GM23338 (cell line): ENCODE results near the gene PCSK5. TPM values are rescaled to one million over a fixed set of nuclear protein-coding genes. Genes with fewer than 3 reads are reported as not detected.

Source experiments
- ATAC-seq: fragments of 200-7000 bp; cut with Tn5 transposase; 3 replicates; pipeline ENCODE4 v1.9.1; 2020
- DNase-seq: peaks from one replicate; pipeline ENCODE4 v3.0.0-alpha.2; 2015; ENCODE audit warnings: low spot score
- H2AFZ ChIP-seq: fragments of 200-600 bp; sonication (generic); 2 replicates; pipeline ENCODE4 v1.8.0; 2016; ENCODE audit warnings: antibody characterized with exemption, mild to moderate bottlenecking, moderate library complexity
- H3F3A ChIP-seq: fragments of 200-600 bp; sonication (generic); replicated peaks from 2 replicates; pipeline ENCODE4 v1.8.0; 2017; ENCODE audit warnings: antibody characterized with exemption, mixed run types, low read depth
- H3K27ac ChIP-seq: fragments of 200-600 bp; sonication (generic); 2 replicates; pipeline ENCODE4 v1.6.1; 2016; ENCODE audit warnings: low read depth
- H3K27me3 ChIP-seq: fragments of 200-600 bp; sonication (generic); 2 replicates; pipeline ENCODE4 v1.8.0; 2016; ENCODE audit warnings: mild to moderate bottlenecking, mixed run types, moderate library complexity; ENCODE audit not compliant: insufficient read depth
- H3K36me3 ChIP-seq: fragments of 200-600 bp; sonication (generic); 2 replicates; pipeline ENCODE4 v1.8.0; 2016; ENCODE audit warnings: mild to moderate bottlenecking; ENCODE audit not compliant: insufficient read depth
- H3K4me1 ChIP-seq: fragments of 200-600 bp; sonication (generic); 2 replicates; pipeline ENCODE4 v1.8.0; 2016; ENCODE audit warnings: mild to moderate bottlenecking, moderate library complexity; ENCODE audit not compliant: insufficient read depth
- H3K4me2 ChIP-seq: fragments of 200-600 bp; sonication (generic); 2 replicates; pipeline ENCODE4 v1.7.1; 2017; ENCODE audit warnings: mixed run types
- H3K4me3 ChIP-seq: fragments of 200-600 bp; sonication (generic); 2 replicates; pipeline ENCODE4 v1.6.1; 2016; ENCODE audit warnings: mixed run types
- H3K79me2 ChIP-seq: fragments of 200-600 bp; sonication (generic); replicated peaks from 2 replicates; pipeline ENCODE4 v1.8.0; 2017; ENCODE audit warnings: mild to moderate bottlenecking; ENCODE audit not compliant: insufficient read depth
- H3K9me2 ChIP-seq: fragments of 200-600 bp; sonication (generic); 2 replicates; pipeline ENCODE4 v1.8.0; 2017; ENCODE audit not compliant: insufficient read depth
- H4K20me1 ChIP-seq: fragments of 200-600 bp; sonication (generic); replicated peaks from 2 replicates; pipeline ENCODE4 v1.8.0; 2017; ENCODE audit warnings: mild to moderate bottlenecking; ENCODE audit not compliant: insufficient read depth
- H3K27ac Mint-ChIP-seq: 2 replicates; pipeline ENCODE4 v1.8.0; 2020; ENCODE audit warnings: inconsistent platforms, mild to moderate bottlenecking, moderate library complexity, mixed read lengths
- H3K27me3 Mint-ChIP-seq: 3 replicates; pipeline ENCODE4 v1.8.0; 2022; ENCODE audit warnings: low read depth, mild to moderate bottlenecking, moderate library complexity, mixed read lengths, inconsistent platforms; ENCODE audit not compliant: insufficient read depth, poor library complexity
- H3K36me3 Mint-ChIP-seq: 3 replicates; pipeline ENCODE4 v1.8.0; 2021; ENCODE audit warnings: low read depth, mild to moderate bottlenecking, inconsistent platforms, moderate library complexity, mixed read lengths
- H3K4me1 Mint-ChIP-seq: 3 replicates; pipeline ENCODE4 v1.8.0; 2020; ENCODE audit warnings: mild to moderate bottlenecking, inconsistent platforms, mixed read lengths
- H3K4me3 Mint-ChIP-seq: 3 replicates; pipeline ENCODE4 v1.8.0; 2021; ENCODE audit warnings: moderate library complexity, mild to moderate bottlenecking, inconsistent platforms, mixed read lengths
- H3K9me3 Mint-ChIP-seq: 3 replicates; pipeline ENCODE4 v1.8.0; 2020; ENCODE audit warnings: moderate library complexity, mild to moderate bottlenecking, inconsistent platforms, mixed read lengths
- CREB1 ChIP-seq: fragments of 250-450 bp; sonication (Bioruptor Pico); IDR thresholded peaks from 2 replicates; pipeline ENCODE4 v1.5.0; 2020; ENCODE audit warnings: low read depth, mild to moderate bottlenecking, moderate library complexity
- ETS1 ChIP-seq: IDR thresholded peaks from 2 replicates; pipeline ENCODE4 v1.6.1; 2016; ENCODE audit warnings: antibody characterized with exemption
- EZH2 ChIP-seq: fragments of 200-600 bp; sonication (generic); IDR thresholded peaks from one replicate; pipeline ENCODE4 v1.8.0; 2017; ENCODE audit warnings: antibody characterized with exemption, mild to moderate bottlenecking, low read depth; ENCODE audit not compliant: unreplicated experiment
- EZH2phosphoT487 ChIP-seq: fragments of 200-600 bp; sonication (generic); IDR thresholded peaks from one replicate; pipeline ENCODE4 v1.8.1; 2018; ENCODE audit warnings: antibody characterized with exemption; ENCODE audit not compliant: unreplicated experiment
- NANOG ChIP-seq: IDR thresholded peaks from 2 replicates; pipeline ENCODE4 v1.6.1; 2016; ENCODE audit warnings: antibody characterized with exemption, borderline replicate concordance
- POLR2AphosphoS5 ChIP-seq: IDR thresholded peaks from 2 replicates; pipeline ENCODE4 v1.6.1; 2016; ENCODE audit warnings: antibody characterized with exemption, low read depth
- STAT1 ChIP-seq: IDR thresholded peaks from one replicate; pipeline ENCODE4 v1.6.1; 2016; ENCODE audit warnings: antibody characterized with exemption; ENCODE audit not compliant: unreplicated experiment
- ZNF114 ChIP-seq: fragments of 250-450 bp; sonication (Bioruptor Pico); IDR thresholded peaks from 2 replicates; pipeline ENCODE4 v1.5.0; 2020; ENCODE audit warnings: mild to moderate bottlenecking, moderate library complexity
- ZNF462 ChIP-seq: fragments of 250-450 bp; sonication (Bioruptor Pico); IDR thresholded peaks from 2 replicates; pipeline ENCODE4 v1.5.0; 2020; ENCODE audit warnings: mild to moderate bottlenecking, moderate library complexity
- polyA plus RNA-seq: library from polyadenylated mRNA; unstranded; fragments of >200 nt; fragmentation: Nextera tagmentation; extraction: Ambion mirVana; gene quantifications from 2 replicates; pipeline ENCODE4 v1.2.1, GENCODE V29; 2016
- total RNA-seq: library from RNA; depleted of rRNA; stranded (reverse); fragments of >200 nt; shearing (Covaris generic); gene quantifications from 2 replicates; pipeline ENCODE4 v1.2.3, GENCODE V29; 2014
- TF ChIP-seq, protein P1 (sequence below), 2 experiments: fragments of 200-600 bp in 1 of 2; sonication (generic) in 1 of 2; conservative IDR thresholded peaks; 2 replicates each; pipeline versions ENCODE4 v1.5.1 to v1.6.1; 2016 to 2017; ENCODE audit warnings: antibody characterized with exemption in 2 of 2, low read depth in 2 of 2, mild to moderate bottlenecking in 2 of 2, moderate library complexity in 1 of 2
- TF ChIP-seq, protein P2 (sequence below): IDR thresholded peaks from one replicate; pipeline ENCODE4 v1.6.1; 2018; ENCODE audit warnings: antibody characterized with exemption; ENCODE audit not compliant: unreplicated experiment

PCSK5 gene
- total and polyA plus RNA-seq, 2 experiments from 2014 or later = 12.3 to 34.8 TPM

- Histone ChIP-seq H3F3A (no peaks in the 10 kb centered on the region), H3K79me2 (no peaks in the 10 kb centered on the region), H3K27ac (no peak overlapping the region), H3K4me1 (no peaks in the 10 kb centered on the region), H3K36me3 (no peaks in the 10 kb centered on the region), H3K4me3 (no peak overlapping the region), H4K20me1 (no peaks in the 10 kb centered on the region), H3K27me3 (no peaks in the 10 kb centered on the region), H3K4me2 (no peak overlapping the region), H3K9me2 (0 out of 2 replicates have a peak, but pooled peaks cover 3% of the 10 kb centered on the region), H2AFZ (no peak overlapping the region)
- peaks cover 9% of the 10 kb centered on the region for H3K27me3 Mint-ChIP-seq
- H3K36me3 Mint-ChIP-seq = no peaks in the 10 kb centered on the region
- no peak overlapping the region for H3K4me3 Mint-ChIP-seq
- peaks cover 5% of the 10 kb centered on the region; the same call in 2 of the 3 replicates for H3K4me1 Mint-ChIP-seq
- no peak overlapping the region for H3K27ac Mint-ChIP-seq
- no peaks in the 10 kb centered on the region; the same call in 1 of the 3 replicates for H3K9me3 Mint-ChIP-seq
- TF ChIP-seq STAT1 = no peak
- TF ChIP-seq, protein P1, sequence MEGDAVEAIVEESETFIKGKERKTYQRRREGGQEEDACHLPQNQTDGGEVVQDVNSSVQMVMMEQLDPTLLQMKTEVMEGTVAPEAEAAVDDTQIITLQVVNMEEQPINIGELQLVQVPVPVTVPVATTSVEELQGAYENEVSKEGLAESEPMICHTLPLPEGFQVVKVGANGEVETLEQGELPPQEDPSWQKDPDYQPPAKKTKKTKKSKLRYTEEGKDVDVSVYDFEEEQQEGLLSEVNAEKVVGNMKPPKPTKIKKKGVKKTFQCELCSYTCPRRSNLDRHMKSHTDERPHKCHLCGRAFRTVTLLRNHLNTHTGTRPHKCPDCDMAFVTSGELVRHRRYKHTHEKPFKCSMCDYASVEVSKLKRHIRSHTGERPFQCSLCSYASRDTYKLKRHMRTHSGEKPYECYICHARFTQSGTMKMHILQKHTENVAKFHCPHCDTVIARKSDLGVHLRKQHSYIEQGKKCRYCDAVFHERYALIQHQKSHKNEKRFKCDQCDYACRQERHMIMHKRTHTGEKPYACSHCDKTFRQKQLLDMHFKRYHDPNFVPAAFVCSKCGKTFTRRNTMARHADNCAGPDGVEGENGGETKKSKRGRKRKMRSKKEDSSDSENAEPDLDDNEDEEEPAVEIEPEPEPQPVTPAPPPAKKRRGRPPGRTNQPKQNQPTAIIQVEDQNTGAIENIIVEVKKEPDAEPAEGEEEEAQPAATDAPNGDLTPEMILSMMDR (conservative IDR thresholded peaks at IDR 0.05; ENCODE audit: low read depth in 2 of 2) = no peak
- TF ChIP-seq EZH2 = no peak
- TF ChIP-seq ETS1 = no peak
- TF ChIP-seq CREB1 (CRISPR knock-in tag) = no peak
- no peak for TF ChIP-seq EZH2phosphoT487
- TF ChIP-seq, protein P2, sequence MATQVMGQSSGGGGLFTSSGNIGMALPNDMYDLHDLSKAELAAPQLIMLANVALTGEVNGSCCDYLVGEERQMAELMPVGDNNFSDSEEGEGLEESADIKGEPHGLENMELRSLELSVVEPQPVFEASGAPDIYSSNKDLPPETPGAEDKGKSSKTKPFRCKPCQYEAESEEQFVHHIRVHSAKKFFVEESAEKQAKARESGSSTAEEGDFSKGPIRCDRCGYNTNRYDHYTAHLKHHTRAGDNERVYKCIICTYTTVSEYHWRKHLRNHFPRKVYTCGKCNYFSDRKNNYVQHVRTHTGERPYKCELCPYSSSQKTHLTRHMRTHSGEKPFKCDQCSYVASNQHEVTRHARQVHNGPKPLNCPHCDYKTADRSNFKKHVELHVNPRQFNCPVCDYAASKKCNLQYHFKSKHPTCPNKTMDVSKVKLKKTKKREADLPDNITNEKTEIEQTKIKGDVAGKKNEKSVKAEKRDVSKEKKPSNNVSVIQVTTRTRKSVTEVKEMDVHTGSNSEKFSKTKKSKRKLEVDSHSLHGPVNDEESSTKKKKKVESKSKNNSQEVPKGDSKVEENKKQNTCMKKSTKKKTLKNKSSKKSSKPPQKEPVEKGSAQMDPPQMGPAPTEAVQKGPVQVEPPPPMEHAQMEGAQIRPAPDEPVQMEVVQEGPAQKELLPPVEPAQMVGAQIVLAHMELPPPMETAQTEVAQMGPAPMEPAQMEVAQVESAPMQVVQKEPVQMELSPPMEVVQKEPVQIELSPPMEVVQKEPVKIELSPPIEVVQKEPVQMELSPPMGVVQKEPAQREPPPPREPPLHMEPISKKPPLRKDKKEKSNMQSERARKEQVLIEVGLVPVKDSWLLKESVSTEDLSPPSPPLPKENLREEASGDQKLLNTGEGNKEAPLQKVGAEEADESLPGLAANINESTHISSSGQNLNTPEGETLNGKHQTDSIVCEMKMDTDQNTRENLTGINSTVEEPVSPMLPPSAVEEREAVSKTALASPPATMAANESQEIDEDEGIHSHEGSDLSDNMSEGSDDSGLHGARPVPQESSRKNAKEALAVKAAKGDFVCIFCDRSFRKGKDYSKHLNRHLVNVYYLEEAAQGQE = no peak
- TF ChIP-seq POLR2AphosphoS5 = no peak
- no peak for TF ChIP-seq NANOG
- TF ChIP-seq ZNF462 (CRISPR knock-in tag) = no peak
- TF ChIP-seq ZNF114 (CRISPR knock-in tag) = no peak
- DNase-seq (no peak), ATAC-seq (no peak)
Measured at GRCh38 chr9:76342201-76342600, 451.7 kb downstream of the PCSK5 start.
